GM23248 (cell line): ENCODE data around the gene SHC2. TPM values are rescaled to one million over a fixed set of nuclear protein-coding genes. Genes with fewer than 3 reads are reported as not detected.

Experiments used
- DNase-seq: peaks from one replicate; pipeline ENCODE4 v3.0.0-alpha.2; 2015
- H2AFZ ChIP-seq: fragments of 200-600 bp; sonication (generic); 2 replicates; pipeline ENCODE4 v1.6.1; 2016; ENCODE audit warnings: antibody characterized with exemption
- H3F3A ChIP-seq: fragments of 200-600 bp; sonication (generic); 2 replicates; pipeline ENCODE4 v1.6.1; 2016; ENCODE audit warnings: mild to moderate bottlenecking, antibody characterized with exemption, mixed run types; ENCODE audit not compliant: insufficient read depth
- H3K27ac ChIP-seq: fragments of 200-600 bp; sonication (generic); 2 replicates; pipeline ENCODE4 v1.5.1; 2016; ENCODE audit warnings: mild to moderate bottlenecking
- H3K27me3 ChIP-seq: fragments of 200-600 bp; sonication (generic); replicated peaks from 2 replicates; pipeline ENCODE4 v1.6.1; 2016; ENCODE audit warnings: mild to moderate bottlenecking; ENCODE audit not compliant: insufficient read depth
- H3K36me3 ChIP-seq: fragments of 200-600 bp; sonication (generic); 2 replicates; pipeline ENCODE4 v1.6.1; 2016; ENCODE audit warnings: low read depth, mild to moderate bottlenecking
- H3K4me1 ChIP-seq: fragments of 200-600 bp; sonication (generic); 2 replicates; pipeline ENCODE4 v1.6.1; 2016; ENCODE audit warnings: mild to moderate bottlenecking; ENCODE audit not compliant: insufficient read depth
- H3K4me2 ChIP-seq: fragments of 200-600 bp; sonication (generic); one replicate; pipeline ENCODE4 v1.6.1; 2016; ENCODE audit warnings: mild to moderate bottlenecking; ENCODE audit not compliant: unreplicated experiment
- H3K4me3 ChIP-seq: fragments of 200-600 bp; sonication (generic); 2 replicates; pipeline ENCODE4 v1.5.1; 2016; ENCODE audit warnings: mild to moderate bottlenecking
- H3K79me2 ChIP-seq: fragments of 200-600 bp; sonication (generic); 2 replicates; pipeline ENCODE4 v1.6.1; 2016; ENCODE audit warnings: mild to moderate bottlenecking; ENCODE audit not compliant: insufficient read depth
- H3K9ac ChIP-seq: fragments of 200-600 bp; sonication (generic); 2 replicates; pipeline ENCODE4 v1.6.1; 2016; ENCODE audit warnings: mild to moderate bottlenecking
- H3K9me2 ChIP-seq: fragments of 200-600 bp; sonication (generic); 2 replicates; pipeline ENCODE4 v1.6.1; 2016; ENCODE audit warnings: mixed run types, mild to moderate bottlenecking, moderate library complexity; ENCODE audit not compliant: insufficient read depth
- H3K9me3 ChIP-seq: fragments of 200-600 bp; sonication (generic); one replicate; pipeline ENCODE4 v1.6.1; 2017; ENCODE audit warnings: low read depth
- H4K20me1 ChIP-seq: fragments of 200-600 bp; sonication (generic); 2 replicates; pipeline ENCODE4 v1.6.0; 2016; ENCODE audit not compliant: insufficient read depth
- EZH2 ChIP-seq: fragments of 200-600 bp; sonication (generic); IDR thresholded peaks from 2 replicates; pipeline ENCODE4 v1.6.1; 2018; ENCODE audit warnings: antibody characterized with exemption, mild to moderate bottlenecking; ENCODE audit not compliant: insufficient read depth, poor library complexity, severe bottlenecking
- EZH2phosphoT487 ChIP-seq: fragments of 200-600 bp; sonication (generic); IDR thresholded peaks from 2 replicates; pipeline ENCODE4 v1.6.1; 2018; ENCODE audit warnings: antibody characterized with exemption, moderate library complexity, mild to moderate bottlenecking, low read depth; ENCODE audit not compliant: insufficient read depth
- WGBS, 2 experiments: methylation state at CpG; one replicate each; pipeline ENCODE4 v1.1.6; 2015 to 2017; ENCODE audit warnings: low lambda C conversion rate in 2 of 2, low coverage in 1 of 2; ENCODE audit errors: missing lambda C conversion rate in 2 of 2; 5-methylcytosine and 5-hydroxymethylcytosine counted together
- in situ Hi-C: fragments of 300-500 bp; cut with MboI; formaldehyde crosslinking; loops from 2 replicates; pipeline ENCODE4 v1.15.0; 2020
- polyA plus RNA-seq: library from polyadenylated mRNA; unstranded; fragments of >200 nt; fragmentation: Nextera tagmentation; extraction: Ambion mirVana; gene quantifications from 2 replicates; pipeline ENCODE4 v1.2.1, GENCODE V29; 2016
- total RNA-seq: library from RNA; depleted of rRNA; stranded (reverse); fragments of >200 nt; shearing (Covaris generic); gene quantifications from 2 replicates; pipeline ENCODE4 v1.2.3, GENCODE V29; 2014

The SHC2 gene
- total and polyA plus RNA-seq, 2 experiments from 2014 or later, result not detected

DNA sequence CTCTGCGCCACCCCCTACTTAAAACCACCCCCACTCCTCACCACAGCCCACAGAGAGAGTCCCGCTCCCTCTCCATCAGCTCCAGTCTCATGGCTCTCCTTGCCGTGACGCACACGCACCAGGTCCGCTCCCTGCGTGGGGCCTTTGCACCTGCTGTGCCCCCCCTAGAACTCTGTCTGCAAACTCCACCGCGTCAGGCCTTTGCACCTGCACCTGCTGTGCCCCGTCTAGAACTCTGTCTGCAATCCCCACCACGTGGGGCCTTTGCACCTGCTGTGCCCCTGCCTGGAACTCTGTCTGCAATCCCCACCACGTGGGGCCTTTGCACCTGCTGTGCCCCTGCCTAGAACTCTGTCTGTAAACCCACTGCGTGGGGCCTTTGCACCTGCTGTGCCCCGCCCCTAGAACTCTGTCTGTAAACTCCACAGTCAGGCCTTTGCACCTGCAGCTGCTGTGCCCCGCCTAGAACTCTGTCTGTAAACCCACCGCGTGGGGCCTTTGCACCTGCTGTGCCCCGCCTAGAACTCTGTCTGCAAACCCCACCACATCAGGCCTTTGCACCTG lies 4.2 kb downstream of the SHC2 start:
- H3K4me3 ChIP-seq, result no peak overlapping the region
- no peaks in the 10 kb centered on the region for H3K36me3 ChIP-seq
- no peaks in the 10 kb centered on the region for H3F3A ChIP-seq
- no peaks in the 10 kb centered on the region for H4K20me1 ChIP-seq
- H3K4me2 ChIP-seq, result no peak overlapping the region
- TF ChIP-seq EZH2 (no peak), EZH2phosphoT487 (no peak)
- H3K9me2 ChIP-seq, result no peaks in the 10 kb centered on the region
- H3K4me1 ChIP-seq, result no peaks in the 10 kb centered on the region
- DNase-seq, result no peak
- peaks cover 8% of the 10 kb centered on the region; the same call in 1 of the 2 replicates for H3K27me3 ChIP-seq
- WGBS, 2 experiments, result 74 to 79% methylated on average over 17 to 18 of the region's 18 CpGs
- H3K9ac ChIP-seq, result no peak overlapping the region
- H3K9me3 ChIP-seq, result no peaks in the 10 kb centered on the region
- in situ Hi-C loops, result no loop called here
- H3K79me2 ChIP-seq, result no peaks in the 10 kb centered on the region
- H3K27ac ChIP-seq, result no peak overlapping the region
- no peak overlapping the region for H2AFZ ChIP-seq

DNA sequence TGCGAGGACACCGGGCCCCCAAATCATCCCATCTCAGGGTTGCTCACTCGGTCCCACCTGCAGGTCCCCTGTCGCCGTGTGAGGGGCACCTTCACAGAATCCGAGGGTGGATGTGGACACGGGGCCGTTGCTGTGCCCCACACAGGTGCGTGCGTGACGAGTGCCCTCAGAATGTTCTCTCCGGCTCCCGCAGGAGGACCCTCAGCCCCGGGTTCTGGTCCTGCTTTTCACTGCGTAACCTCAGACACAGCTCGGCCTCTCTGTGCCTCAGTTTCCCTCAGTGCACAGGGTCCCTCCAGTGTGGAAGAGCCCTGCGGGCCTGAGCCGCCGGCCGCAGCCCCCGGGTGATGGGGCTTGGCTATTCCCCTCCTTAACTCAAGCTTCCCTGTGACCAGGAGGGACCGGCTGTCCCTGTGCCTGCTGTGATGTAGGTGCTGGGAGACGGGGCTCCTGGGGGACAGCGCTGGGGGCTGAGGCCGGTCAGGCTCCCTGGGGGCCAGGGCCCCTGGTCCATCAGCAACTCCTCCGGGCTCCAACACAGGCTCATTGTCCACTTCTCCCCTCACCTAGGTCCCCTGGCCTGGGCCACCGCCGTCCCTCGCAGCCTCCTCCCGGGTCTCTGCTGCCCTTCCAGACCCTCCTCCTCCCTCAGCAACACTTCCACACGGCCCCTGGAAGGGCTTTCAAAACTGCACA lies 4.8 kb downstream of the SHC2 start:
- TF ChIP-seq EZH2 (no peak), EZH2phosphoT487 (no peak)
- Histone ChIP-seq H3K27ac (no peak overlapping the region), H3K4me1 (no peaks in the 10 kb centered on the region), H3K9ac (no peak overlapping the region), H3K79me2 (no peaks in the 10 kb centered on the region), H2AFZ (no peak overlapping the region), H3F3A (0 out of 2 replicates have a peak, but pooled peaks cover 6% of the 10 kb centered on the region), H3K36me3 (no peaks in the 10 kb centered on the region), H3K9me3 (no peaks in the 10 kb centered on the region), H3K4me2 (no peak overlapping the region), H3K27me3 (peaks cover 1% of the 10 kb centered on the region; the same call in 1 of the 2 replicates), H4K20me1 (no peaks in the 10 kb centered on the region), H3K9me2 (no peaks in the 10 kb centered on the region), H3K4me3 (no peak overlapping the region)
- 89 to 90% methylated on average over 18 to 31 of the region's 31 CpGs for WGBS, 2 experiments
- in situ Hi-C loops, result no loop called here
- DNase-seq, result no peak

DNA sequence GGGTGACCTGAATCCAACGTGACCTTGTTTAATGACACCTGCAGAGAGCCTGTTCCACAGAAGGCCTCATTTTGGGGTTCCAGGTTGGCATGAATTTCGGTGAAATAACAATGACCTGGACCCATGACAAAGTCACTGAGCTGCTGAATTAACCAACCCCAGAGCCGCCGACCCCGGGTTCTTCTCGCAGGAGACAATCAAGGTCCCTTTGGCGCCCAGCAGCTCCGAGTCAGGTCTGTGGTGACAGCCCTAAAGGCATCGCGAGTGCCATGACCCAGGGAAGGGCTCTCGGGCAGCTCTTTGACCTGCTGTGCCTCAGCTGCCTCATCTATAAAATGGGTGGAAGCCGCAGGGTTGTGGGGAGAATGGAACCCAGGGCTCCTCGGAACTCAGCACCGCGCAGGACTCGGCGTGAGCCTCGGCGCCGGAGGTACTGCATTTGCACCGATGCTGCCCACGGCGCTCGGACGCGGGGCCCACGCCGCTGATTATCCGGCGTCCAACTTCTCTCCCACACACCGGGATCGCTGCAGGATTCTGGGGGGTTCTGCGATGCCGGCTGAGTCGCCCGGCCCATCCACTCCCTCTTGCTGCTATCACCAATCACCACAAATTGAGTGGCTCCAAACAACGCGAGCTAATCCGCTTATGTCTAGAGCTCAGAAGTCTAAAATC lies 5.7 kb downstream of the SHC2 start:
- 0 out of 2 replicates have a peak, but pooled peaks cover 6% of the 10 kb centered on the region for H3F3A ChIP-seq
- no peaks in the 10 kb centered on the region for H3K9me3 ChIP-seq
- H2AFZ ChIP-seq, result no peak overlapping the region
- TF ChIP-seq EZH2 (no peak), EZH2phosphoT487 (no peak)
- no peaks in the 10 kb centered on the region for H3K27me3 ChIP-seq
- no peak overlapping the region for H3K9ac ChIP-seq
- DNase-seq, result no peak
- WGBS, 2 experiments, result 90% methylated on average over 38 to 39 of the region's 39 CpGs
- no peaks in the 10 kb centered on the region for H3K79me2 ChIP-seq
- H3K27ac ChIP-seq, result no peak overlapping the region
- no peaks in the 10 kb centered on the region for H3K36me3 ChIP-seq
- no peak overlapping the region for H3K4me2 ChIP-seq
- H3K4me1 ChIP-seq, result no peaks in the 10 kb centered on the region
- in situ Hi-C loops, result no loop called here
- H3K9me2 ChIP-seq, result no peaks in the 10 kb centered on the region
- H4K20me1 ChIP-seq, result no peaks in the 10 kb centered on the region
- H3K4me3 ChIP-seq, result no peak overlapping the region

DNA sequence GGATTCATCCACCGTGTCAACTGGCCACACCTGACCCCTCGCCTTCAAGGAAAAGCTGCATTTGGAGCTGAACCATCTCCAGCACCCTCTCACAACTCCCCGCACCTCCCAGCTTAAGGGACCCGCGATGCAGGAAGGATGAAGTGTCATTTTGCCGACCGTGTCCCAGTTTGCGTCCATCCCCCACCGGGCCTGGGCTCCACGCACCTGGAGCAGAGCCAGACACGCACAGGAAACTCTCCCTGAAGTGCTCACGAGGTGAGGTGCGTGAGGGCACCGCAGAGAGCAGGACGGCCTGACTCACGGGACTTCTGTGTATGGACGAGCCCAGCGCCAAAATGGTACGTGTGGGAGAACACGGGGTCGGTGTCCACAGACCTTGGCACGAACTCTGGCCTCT lies 7.2 kb downstream of the SHC2 start:
- Histone ChIP-seq H3K27ac (no peak overlapping the region), H3K4me1 (no peaks in the 10 kb centered on the region), H4K20me1 (no peaks in the 10 kb centered on the region), H3K27me3 (no peaks in the 10 kb centered on the region), H2AFZ (no peak overlapping the region), H3K9me3 (no peaks in the 10 kb centered on the region), H3K4me2 (no peak overlapping the region), H3K79me2 (no peaks in the 10 kb centered on the region), H3K4me3 (no peak overlapping the region), H3K9ac (no peak overlapping the region), H3F3A (0 out of 2 replicates have a peak, but pooled peaks cover 6% of the 10 kb centered on the region), H3K9me2 (no peaks in the 10 kb centered on the region), H3K36me3 (no peaks in the 10 kb centered on the region)
- in situ Hi-C loops, result no loop called here
- 77% methylated on average over 22 of the region's 22 CpGs for WGBS, 2 experiments
- DNase-seq, result no peak
- TF ChIP-seq EZH2phosphoT487 (no peak), EZH2 (no peak)
